GM23338 (cell line): Measurements from ENCODE around the gene DYSF. TPM values are rescaled to one million over a fixed set of nuclear protein-coding genes. Genes with fewer than 3 reads are reported as not detected.

Experiments
- ATAC-seq: fragments of 200-7000 bp; cut with Tn5 transposase; 3 replicates; pipeline ENCODE4 v1.9.1; 2020
- DNase-seq: peaks from one replicate; pipeline ENCODE4 v3.0.0-alpha.2; 2015; ENCODE audit warnings: low spot score
- H2AFZ ChIP-seq: fragments of 200-600 bp; sonication (generic); 2 replicates; pipeline ENCODE4 v1.8.0; 2016; ENCODE audit warnings: antibody characterized with exemption, mild to moderate bottlenecking, moderate library complexity
- H3F3A ChIP-seq: fragments of 200-600 bp; sonication (generic); replicated peaks from 2 replicates; pipeline ENCODE4 v1.8.0; 2017; ENCODE audit warnings: antibody characterized with exemption, mixed run types, low read depth
- H3K27ac ChIP-seq: fragments of 200-600 bp; sonication (generic); 2 replicates; pipeline ENCODE4 v1.6.1; 2016; ENCODE audit warnings: low read depth
- H3K27me3 ChIP-seq: fragments of 200-600 bp; sonication (generic); 2 replicates; pipeline ENCODE4 v1.8.0; 2016; ENCODE audit warnings: mild to moderate bottlenecking, mixed run types, moderate library complexity; ENCODE audit not compliant: insufficient read depth
- H3K36me3 ChIP-seq: fragments of 200-600 bp; sonication (generic); 2 replicates; pipeline ENCODE4 v1.8.0; 2016; ENCODE audit warnings: mild to moderate bottlenecking; ENCODE audit not compliant: insufficient read depth
- H3K4me1 ChIP-seq: fragments of 200-600 bp; sonication (generic); 2 replicates; pipeline ENCODE4 v1.8.0; 2016; ENCODE audit warnings: mild to moderate bottlenecking, moderate library complexity; ENCODE audit not compliant: insufficient read depth
- H3K4me2 ChIP-seq: fragments of 200-600 bp; sonication (generic); 2 replicates; pipeline ENCODE4 v1.7.1; 2017; ENCODE audit warnings: mixed run types
- H3K4me3 ChIP-seq: fragments of 200-600 bp; sonication (generic); 2 replicates; pipeline ENCODE4 v1.6.1; 2016; ENCODE audit warnings: mixed run types
- H3K79me2 ChIP-seq: fragments of 200-600 bp; sonication (generic); replicated peaks from 2 replicates; pipeline ENCODE4 v1.8.0; 2017; ENCODE audit warnings: mild to moderate bottlenecking; ENCODE audit not compliant: insufficient read depth
- H3K9me2 ChIP-seq: fragments of 200-600 bp; sonication (generic); 2 replicates; pipeline ENCODE4 v1.8.0; 2017; ENCODE audit not compliant: insufficient read depth
- H4K20me1 ChIP-seq: fragments of 200-600 bp; sonication (generic); replicated peaks from 2 replicates; pipeline ENCODE4 v1.8.0; 2017; ENCODE audit warnings: mild to moderate bottlenecking; ENCODE audit not compliant: insufficient read depth
- H3K27ac Mint-ChIP-seq: 2 replicates; pipeline ENCODE4 v1.8.0; 2020; ENCODE audit warnings: inconsistent platforms, mild to moderate bottlenecking, moderate library complexity, mixed read lengths
- H3K27me3 Mint-ChIP-seq: 3 replicates; pipeline ENCODE4 v1.8.0; 2022; ENCODE audit warnings: low read depth, mild to moderate bottlenecking, moderate library complexity, mixed read lengths, inconsistent platforms; ENCODE audit not compliant: insufficient read depth, poor library complexity
- H3K36me3 Mint-ChIP-seq: 3 replicates; pipeline ENCODE4 v1.8.0; 2021; ENCODE audit warnings: low read depth, mild to moderate bottlenecking, inconsistent platforms, moderate library complexity, mixed read lengths
- H3K4me1 Mint-ChIP-seq: 3 replicates; pipeline ENCODE4 v1.8.0; 2020; ENCODE audit warnings: mild to moderate bottlenecking, inconsistent platforms, mixed read lengths
- H3K4me3 Mint-ChIP-seq: 3 replicates; pipeline ENCODE4 v1.8.0; 2021; ENCODE audit warnings: moderate library complexity, mild to moderate bottlenecking, inconsistent platforms, mixed read lengths
- H3K9me3 Mint-ChIP-seq: 3 replicates; pipeline ENCODE4 v1.8.0; 2020; ENCODE audit warnings: moderate library complexity, mild to moderate bottlenecking, inconsistent platforms, mixed read lengths
- CREB1 ChIP-seq: fragments of 250-450 bp; sonication (Bioruptor Pico); IDR thresholded peaks from 2 replicates; pipeline ENCODE4 v1.5.0; 2020; ENCODE audit warnings: low read depth, mild to moderate bottlenecking, moderate library complexity
- CTCF ChIP-seq, 2 experiments: fragments of 200-600 bp in 1 of 2; sonication (generic) in 1 of 2; conservative IDR thresholded peaks; 2 replicates each; pipeline versions ENCODE4 v1.5.1 to v1.6.1; 2016 to 2017; ENCODE audit warnings: antibody characterized with exemption in 2 of 2, low read depth in 2 of 2, mild to moderate bottlenecking in 2 of 2, moderate library complexity in 1 of 2
- EZH2 ChIP-seq: fragments of 200-600 bp; sonication (generic); IDR thresholded peaks from one replicate; pipeline ENCODE4 v1.8.0; 2017; ENCODE audit warnings: antibody characterized with exemption, mild to moderate bottlenecking, low read depth; ENCODE audit not compliant: unreplicated experiment
- EZH2phosphoT487 ChIP-seq: fragments of 200-600 bp; sonication (generic); IDR thresholded peaks from one replicate; pipeline ENCODE4 v1.8.1; 2018; ENCODE audit warnings: antibody characterized with exemption; ENCODE audit not compliant: unreplicated experiment
- NANOG ChIP-seq: IDR thresholded peaks from 2 replicates; pipeline ENCODE4 v1.6.1; 2016; ENCODE audit warnings: antibody characterized with exemption, borderline replicate concordance
- POLR2AphosphoS5 ChIP-seq: IDR thresholded peaks from 2 replicates; pipeline ENCODE4 v1.6.1; 2016; ENCODE audit warnings: antibody characterized with exemption, low read depth
- ZNF114 ChIP-seq: fragments of 250-450 bp; sonication (Bioruptor Pico); IDR thresholded peaks from 2 replicates; pipeline ENCODE4 v1.5.0; 2020; ENCODE audit warnings: mild to moderate bottlenecking, moderate library complexity
- ZNF331 ChIP-seq: fragments of 250-450 bp; sonication (Bioruptor Pico); IDR thresholded peaks from 2 replicates; pipeline ENCODE4 v1.5.0; 2020; ENCODE audit warnings: low read depth, mild to moderate bottlenecking, moderate library complexity
- ZNF462 ChIP-seq: fragments of 250-450 bp; sonication (Bioruptor Pico); IDR thresholded peaks from 2 replicates; pipeline ENCODE4 v1.5.0; 2020; ENCODE audit warnings: mild to moderate bottlenecking, moderate library complexity
- polyA plus RNA-seq: library from polyadenylated mRNA; unstranded; fragments of >200 nt; fragmentation: Nextera tagmentation; extraction: Ambion mirVana; gene quantifications from 2 replicates; pipeline ENCODE4 v1.2.1, GENCODE V29; 2016
- total RNA-seq: library from RNA; depleted of rRNA; stranded (reverse); fragments of >200 nt; shearing (Covaris generic); gene quantifications from 2 replicates; pipeline ENCODE4 v1.2.3, GENCODE V29; 2014

Gene DYSF
- total and polyA plus RNA-seq, 2 experiments from 2014 or later: 7.3 to 21.3 TPM

GRCh38 chr2:71505770-71506140 lies 52.4 kb downstream of the DYSF start (continued):
- TF ChIP-seq ZNF462 (CRISPR knock-in tag) (no peak), CREB1 (CRISPR knock-in tag) (no peak), POLR2AphosphoS5 (no peak), NANOG (no peak), CTCF (conservative IDR thresholded peaks at IDR 0.05; ENCODE audit: low read depth in 2 of 2) (no peak)

- Mint-ChIP-seq H3K27ac (no peak overlapping the region), H3K4me1 (no peaks in the 10 kb centered on the region), H3K9me3 (no peaks in the 10 kb centered on the region; the same call in 2 of the 3 replicates), H3K4me3 (no peak overlapping the region), H3K27me3 (peaks cover 19% of the 10 kb centered on the region), H3K36me3 (no peaks in the 10 kb centered on the region; the same call in 2 of the 3 replicates)
- H3K27me3 ChIP-seq: no peaks in the 10 kb centered on the region
- ATAC-seq (no peak), DNase-seq (no peak)
- H3K27ac ChIP-seq: no peak overlapping the region
- TF ChIP-seq EZH2phosphoT487: no peak
- no peak for TF ChIP-seq POLR2AphosphoS5
- TF ChIP-seq EZH2: no peak
- TF ChIP-seq ZNF114 (CRISPR knock-in tag): no peak
- no peak for TF ChIP-seq CREB1 (CRISPR knock-in tag)
- no peak for TF ChIP-seq ZNF331 (CRISPR knock-in tag)
- peaks cover 9% of the 10 kb centered on the region; the same call in 1 of the 2 replicates for H4K20me1 ChIP-seq
- H3K4me2 ChIP-seq: no peak overlapping the region
- H3K79me2 ChIP-seq: no peaks in the 10 kb centered on the region
- H3K4me1 ChIP-seq: no peaks in the 10 kb centered on the region
- H3F3A ChIP-seq: no peaks in the 10 kb centered on the region
- H3K4me3 ChIP-seq: no peak overlapping the region
- H3K36me3 ChIP-seq: no peaks in the 10 kb centered on the region
- H3K9me2 ChIP-seq: no peaks in the 10 kb centered on the region
- H2AFZ ChIP-seq: no peak overlapping the region
Observed at GRCh38 chr2:71506222-71507153, 53.1 kb downstream of the DYSF start.
